A549 (cell line): ENCODE data around the gene CDK7.

Experiments used
- BHLHE40 ChIP-seq: IDR thresholded peaks from 2 replicates; pipeline ENCODE4 v1.6.1; 2012; ENCODE audit warnings: low read depth, low read length, inconsistent platforms
- CEBPB ChIP-seq, 2 experiments: fragments of >200 bp in 1 of 2; sonication (Bioruptor Twin) in 1 of 2; formaldehyde crosslinking in 1 of 2; IDR thresholded peaks; 2 replicates each; pipeline ENCODE4 v1.6.1; 2012 to 2016
- CTCF ChIP-seq: fragments of >200 bp; sonication (Bioruptor Twin); formaldehyde crosslinking; IDR thresholded peaks from 3 replicates; pipeline ENCODE4 v1.5.1; 2016
- KDM5A ChIP-seq: fragments of 200-600 bp; sonication (generic); IDR thresholded peaks from 2 replicates; pipeline ENCODE4 v1.6.1; 2016; ENCODE audit warnings: antibody characterized with exemption, mild to moderate bottlenecking
- PBX3 ChIP-seq: IDR thresholded peaks from 2 replicates; pipeline ENCODE4 v1.6.1; 2012
- POLR2A ChIP-seq: IDR thresholded peaks from 2 replicates; pipeline ENCODE4 v1.6.1; 2012; ENCODE audit warnings: mild to moderate bottlenecking, low read length
- RCOR1 ChIP-seq: fragments of 150-350 bp; IDR thresholded peaks from 2 replicates; pipeline ENCODE4 v1.6.1; 2014; ENCODE audit warnings: antibody characterized with exemption, low read length, low read depth
- ZFP36 ChIP-seq: fragments of 450-650 bp; IDR thresholded peaks from 2 replicates; pipeline ENCODE4 v1.6.1; 2014; ENCODE audit warnings: borderline replicate concordance; ENCODE audit not compliant: partially characterized antibody
- TF ChIP-seq, protein P1 (sequence below): fragments of 450-650 bp; IDR thresholded peaks from 2 replicates; pipeline ENCODE4 v1.6.1; 2014; ENCODE audit warnings: antibody characterized with exemption
- TF ChIP-seq, protein P2 (sequence below): fragments of >200 bp; sonication (Bioruptor Twin); formaldehyde crosslinking; IDR thresholded peaks from 2 replicates; pipeline ENCODE4 v1.6.1; 2016

DNA sequence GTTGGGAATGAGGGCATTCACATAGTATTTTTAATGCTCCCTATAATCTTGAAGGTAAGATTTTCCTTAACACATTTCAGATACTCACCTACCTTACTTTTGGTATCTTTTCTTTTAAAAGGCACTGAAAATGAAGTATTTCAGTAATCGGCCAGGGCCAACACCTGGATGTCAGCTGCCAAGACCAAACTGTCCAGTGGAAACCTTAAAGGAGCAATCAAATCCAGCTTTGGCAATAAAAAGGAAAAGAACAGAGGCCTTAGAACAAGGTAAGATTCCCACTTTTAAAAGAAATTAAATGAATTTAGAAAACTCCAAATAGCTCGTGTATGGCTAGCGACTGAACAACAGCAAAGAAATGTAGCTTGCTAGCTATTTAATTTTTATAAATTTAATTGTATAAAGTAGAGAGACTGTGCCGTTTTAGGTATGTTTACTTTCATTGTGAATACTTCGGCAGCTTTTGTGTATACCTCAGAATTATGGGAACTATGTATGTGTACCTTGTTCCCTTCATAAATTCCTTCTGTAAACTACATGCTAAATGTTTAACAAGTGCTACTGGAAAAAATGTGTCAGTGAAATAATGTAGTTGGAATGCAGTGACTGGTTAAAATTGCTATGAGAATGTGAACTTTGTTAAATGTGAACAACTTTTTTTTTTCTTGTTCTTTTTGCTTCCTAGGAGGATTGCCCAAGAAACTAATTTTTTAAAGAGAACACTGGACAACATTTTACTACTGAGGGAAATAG is 41.9 kb downstream of the CDK7 start:
- TF ChIP-seq ZFP36 (no peak), RCOR1 (no peak), CEBPB (IDR thresholded peaks at IDR 0.05) (no peak), POLR2A (no peak), CTCF (no peak), KDM5A (no peak), BHLHE40 (no peak), PBX3 (no peak)
- TF ChIP-seq, protein P1, sequence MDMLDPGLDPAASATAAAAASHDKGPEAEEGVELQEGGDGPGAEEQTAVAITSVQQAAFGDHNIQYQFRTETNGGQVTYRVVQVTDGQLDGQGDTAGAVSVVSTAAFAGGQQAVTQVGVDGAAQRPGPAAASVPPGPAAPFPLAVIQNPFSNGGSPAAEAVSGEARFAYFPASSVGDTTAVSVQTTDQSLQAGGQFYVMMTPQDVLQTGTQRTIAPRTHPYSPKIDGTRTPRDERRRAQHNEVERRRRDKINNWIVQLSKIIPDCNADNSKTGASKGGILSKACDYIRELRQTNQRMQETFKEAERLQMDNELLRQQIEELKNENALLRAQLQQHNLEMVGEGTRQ, result no peak
- TF ChIP-seq, protein P2, sequence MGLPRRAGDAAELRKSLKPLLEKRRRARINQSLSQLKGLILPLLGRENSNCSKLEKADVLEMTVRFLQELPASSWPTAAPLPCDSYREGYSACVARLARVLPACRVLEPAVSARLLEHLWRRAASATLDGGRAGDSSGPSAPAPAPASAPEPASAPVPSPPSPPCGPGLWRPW, result no peak
